HG03460 (cell line): ENCODE measurements around the gene OBSCN.

Experiments
- ATAC-seq: cut with Tn5 transposase; IDR thresholded peaks from one replicate; pipeline ENCODE4 v1.9.1; 2021; ENCODE audit not compliant: unreplicated experiment

The OBSCN gene

GRCh38 chr1:228316589-228317387 lies 108.9 kb downstream of the OBSCN start:
- no peak for ATAC-seq

DNA sequence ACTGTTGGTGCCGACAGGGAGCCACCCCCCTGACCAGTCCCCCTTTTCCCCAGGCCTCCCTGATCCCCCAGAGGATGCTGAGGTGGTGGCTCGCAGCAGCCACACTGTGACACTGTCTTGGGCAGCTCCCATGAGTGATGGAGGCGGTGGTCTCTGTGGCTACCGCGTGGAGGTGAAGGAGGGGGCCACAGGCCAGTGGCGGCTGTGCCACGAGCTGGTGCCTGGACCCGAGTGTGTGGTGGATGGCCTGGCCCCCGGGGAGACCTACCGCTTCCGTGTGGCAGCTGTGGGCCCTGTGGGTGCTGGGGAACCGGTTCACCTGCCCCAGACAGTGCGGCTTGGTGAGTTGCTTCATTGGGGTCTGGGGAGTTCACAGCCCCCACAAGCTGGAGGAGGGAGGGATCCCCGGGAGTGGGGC lies 109.6 kb downstream of the OBSCN start:
- no peak for ATAC-seq

DNA sequence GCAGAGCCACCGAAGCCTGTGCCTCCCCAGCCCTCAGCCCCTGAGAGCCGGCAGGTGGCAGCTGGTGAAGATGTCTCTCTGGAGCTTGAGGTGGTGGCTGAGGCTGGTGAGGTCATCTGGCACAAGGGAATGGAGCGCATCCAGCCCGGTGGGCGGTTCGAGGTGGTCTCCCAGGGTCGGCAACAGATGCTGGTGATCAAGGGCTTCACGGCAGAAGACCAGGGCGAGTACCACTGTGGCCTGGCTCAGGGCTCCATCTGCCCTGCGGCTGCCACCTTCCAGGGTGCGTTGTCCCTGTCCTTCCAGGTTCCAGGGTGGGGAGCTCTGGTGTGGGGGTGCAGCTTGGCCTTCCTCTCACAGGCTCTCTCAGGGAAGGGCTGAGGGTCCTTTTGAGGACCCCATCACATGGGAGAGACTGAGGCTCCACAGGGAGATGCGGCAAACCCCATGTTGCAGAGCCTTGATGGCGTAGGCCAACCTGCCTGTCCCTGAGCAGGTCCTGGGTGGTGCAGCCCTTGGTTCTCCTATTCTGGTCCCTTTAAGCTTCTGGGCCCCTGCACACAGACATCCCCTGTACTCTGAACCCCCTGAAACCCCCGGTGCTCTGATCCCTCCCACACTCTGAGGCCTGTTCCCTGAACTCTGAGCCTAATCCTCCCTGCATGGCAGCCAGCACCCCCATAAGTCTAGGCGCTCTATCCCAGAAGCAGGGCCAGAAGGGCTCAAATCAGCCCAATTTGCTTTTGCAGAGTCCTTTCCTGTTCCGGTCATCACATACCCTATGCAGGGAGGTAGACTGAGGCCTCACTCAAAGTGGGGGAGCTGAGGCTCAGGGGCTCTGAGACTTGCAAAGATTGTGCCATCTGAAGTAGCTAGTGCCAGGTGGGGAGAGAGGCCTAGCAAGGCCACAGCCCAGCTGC lies 110.3 kb downstream of the OBSCN start:
- no peak for ATAC-seq

DNA sequence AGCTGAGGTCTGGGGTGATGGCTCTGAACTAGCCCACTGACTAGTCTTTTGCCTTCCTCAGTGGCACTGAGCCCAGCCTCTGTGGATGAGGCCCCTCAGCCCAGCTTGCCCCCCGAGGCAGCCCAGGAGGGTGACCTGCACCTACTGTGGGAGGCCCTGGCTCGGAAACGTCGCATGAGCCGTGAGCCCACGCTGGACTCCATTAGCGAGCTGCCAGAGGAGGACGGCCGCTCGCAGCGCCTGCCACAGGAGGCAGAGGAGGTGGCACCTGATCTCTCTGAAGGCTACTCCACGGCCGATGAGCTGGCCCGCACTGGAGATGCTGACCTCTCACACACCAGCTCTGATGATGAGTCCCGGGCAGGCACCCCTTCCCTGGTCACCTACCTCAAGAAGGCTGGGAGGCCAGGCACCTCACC lies 111.0 kb downstream of the OBSCN start:
- ATAC-seq = no peak

GRCh38 chr1:228319352-228320088 lies 111.7 kb downstream of the OBSCN start:
- no peak for ATAC-seq

DNA sequence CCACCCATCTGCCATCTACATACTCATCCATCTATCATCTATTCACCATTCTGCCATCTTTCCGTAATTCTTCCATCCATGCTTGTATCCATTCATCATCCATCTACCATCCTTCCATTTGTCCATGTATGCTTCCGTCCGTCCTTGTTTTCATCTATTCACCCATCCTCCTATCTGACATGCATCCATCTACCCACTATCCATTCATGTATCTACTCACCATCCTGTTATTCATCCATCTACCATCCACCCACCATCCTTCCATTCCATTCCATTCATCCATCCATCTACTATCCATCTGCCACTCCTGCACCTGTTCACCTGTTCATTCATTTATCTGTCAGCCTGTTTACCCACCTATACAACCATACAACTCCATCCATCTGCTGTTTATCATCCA lies 112.5 kb downstream of the OBSCN start:
- ATAC-seq = no peak

- ATAC-seq = no peak
Observed at GRCh38 chr1:228321435-228321834, 113.6 kb downstream of the OBSCN start.

- no peak for ATAC-seq
Observed at GRCh38 chr1:228321895-228322294, 114.1 kb downstream of the OBSCN start.

DNA sequence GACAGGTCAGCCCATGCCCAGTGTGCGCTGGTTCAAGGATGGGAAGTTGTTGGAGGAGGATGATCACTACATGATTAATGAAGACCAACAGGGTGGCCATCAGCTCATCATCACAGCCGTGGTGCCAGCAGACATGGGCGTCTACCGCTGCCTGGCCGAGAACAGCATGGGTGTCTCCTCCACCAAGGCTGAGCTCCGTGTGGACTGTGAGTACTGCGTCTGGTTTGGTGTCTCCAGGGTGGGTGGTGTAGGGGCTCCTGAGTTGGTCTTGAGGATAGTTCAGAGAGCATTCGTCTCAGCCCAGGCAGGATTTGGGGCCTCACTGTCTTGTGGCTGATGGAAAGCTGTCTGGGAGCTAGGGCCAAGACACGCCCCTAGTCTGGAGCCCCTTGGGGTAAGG lies 115.6 kb downstream of the OBSCN start:
- ATAC-seq = no peak

- ATAC-seq = no peak
Observed at GRCh38 chr1:228325267-228325666, 117.4 kb downstream of the OBSCN start.

GRCh38 chr1:228329887-228330286 lies 122.0 kb downstream of the OBSCN start:
- no peak for ATAC-seq

DNA sequence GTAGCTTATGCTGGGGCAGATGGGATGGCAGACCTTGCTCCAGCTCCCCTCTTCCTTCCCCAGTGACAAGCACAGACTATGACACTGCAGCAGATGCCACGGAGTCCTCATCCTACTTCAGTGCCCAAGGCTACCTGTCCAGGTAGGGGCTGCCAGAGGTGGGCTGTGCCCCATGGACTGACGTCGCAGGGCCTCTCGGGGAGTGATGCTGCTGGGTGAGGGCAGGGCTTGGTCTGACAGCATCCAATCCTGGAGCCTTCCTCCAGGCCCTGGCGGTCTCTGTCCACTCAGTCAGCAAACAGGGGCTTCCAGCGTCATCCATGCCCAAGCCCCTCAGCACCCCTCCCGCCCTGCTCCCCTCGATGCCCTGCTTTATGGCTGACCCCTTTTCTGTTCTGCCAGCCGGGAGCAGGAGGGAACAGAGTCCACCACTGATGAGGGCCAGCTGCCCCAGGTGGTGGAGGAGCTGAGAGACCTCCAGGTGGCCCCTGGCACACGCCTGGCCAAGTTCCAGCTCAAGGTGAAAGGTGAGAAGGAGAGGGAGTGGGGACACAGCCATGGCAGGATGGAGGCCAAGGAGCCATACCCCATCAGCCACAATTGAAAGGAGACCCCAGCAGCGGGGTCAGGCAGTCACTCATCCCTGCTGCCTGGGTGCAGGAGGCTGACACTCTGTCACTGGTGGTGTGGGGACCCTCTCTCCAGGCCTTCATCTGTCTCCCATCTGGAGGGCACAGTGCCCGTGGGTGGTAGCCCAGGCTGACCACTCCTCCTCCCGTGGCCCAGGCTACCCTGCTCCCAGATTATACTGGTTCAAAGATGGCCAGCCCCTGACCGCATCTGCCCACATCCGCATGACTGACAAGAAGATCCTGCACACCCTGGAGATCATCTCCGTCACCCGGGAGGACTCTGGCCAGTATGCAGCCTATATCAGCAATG lies 125.2 kb downstream of the OBSCN start:
- ATAC-seq = no peak

- ATAC-seq = no peak
Observed at GRCh38 chr1:228333739-228334115, 125.9 kb downstream of the OBSCN start.

- no peak for ATAC-seq
Observed at GRCh38 chr1:228334226-228334935, 126.5 kb downstream of the OBSCN start.

DNA sequence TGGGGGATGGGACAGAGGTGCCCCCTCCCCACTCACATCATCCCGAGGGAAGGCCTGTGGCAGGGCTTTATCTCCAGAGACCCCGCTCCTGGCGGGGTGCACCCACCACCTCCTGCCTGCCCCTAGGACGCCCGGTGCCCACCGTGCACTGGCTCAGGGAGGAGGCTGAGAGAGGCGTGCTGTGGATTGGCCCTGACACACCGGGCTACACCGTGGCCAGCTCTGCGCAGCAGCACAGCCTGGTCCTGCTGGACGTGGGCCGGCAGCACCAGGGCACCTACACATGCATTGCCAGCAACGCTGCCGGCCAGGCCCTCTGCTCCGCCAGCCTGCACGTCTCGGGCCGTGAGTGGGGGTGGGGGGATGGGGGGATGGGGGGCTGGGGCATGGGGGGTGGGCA lies 127.1 kb downstream of the OBSCN start:
- no peak for ATAC-seq

DNA sequence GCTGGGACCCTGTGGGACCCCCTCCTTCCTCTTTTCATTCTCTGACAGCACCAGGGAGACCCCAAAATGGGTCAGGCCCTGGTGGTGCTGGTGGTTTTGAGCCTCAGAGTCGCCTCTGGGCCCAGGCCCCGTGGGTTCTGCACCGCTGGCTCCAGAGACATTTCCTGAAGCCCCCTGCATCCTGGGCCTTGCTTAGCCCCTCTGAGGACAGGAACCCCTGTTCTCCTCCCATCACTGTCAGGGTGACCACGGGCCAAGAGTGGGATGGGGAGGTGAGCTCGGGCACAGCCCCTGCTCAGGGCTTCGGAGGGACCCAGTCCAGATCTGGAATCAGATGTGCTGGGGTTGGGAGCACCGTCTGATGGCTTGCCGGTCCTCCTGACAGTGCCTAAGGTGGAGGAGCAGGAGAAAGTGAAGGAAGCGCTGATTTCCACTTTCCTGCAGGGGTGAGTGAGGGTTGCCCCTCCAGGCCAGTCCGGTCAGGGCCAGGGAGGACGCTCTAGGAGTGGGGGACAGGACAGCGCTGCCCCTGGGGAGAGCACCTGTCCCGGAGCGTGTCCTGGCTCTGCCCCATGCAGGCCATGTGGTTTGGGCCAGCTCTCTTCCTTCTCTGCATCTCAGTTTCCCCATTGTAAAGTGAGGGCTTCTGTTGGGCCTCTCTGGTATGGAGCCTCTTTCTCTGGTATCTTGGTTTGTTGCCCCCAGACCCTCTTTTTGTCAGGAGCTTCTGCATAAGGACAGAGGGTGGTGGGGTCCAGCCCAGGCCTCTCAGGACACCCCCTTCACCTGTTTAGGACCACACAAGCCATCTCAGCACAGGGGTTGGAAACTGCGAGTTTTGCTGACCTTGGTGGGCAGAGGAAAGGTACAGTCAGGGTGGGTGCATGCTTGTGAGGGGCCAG lies 127.8 kb downstream of the OBSCN start:
- ATAC-seq = no peak

DNA sequence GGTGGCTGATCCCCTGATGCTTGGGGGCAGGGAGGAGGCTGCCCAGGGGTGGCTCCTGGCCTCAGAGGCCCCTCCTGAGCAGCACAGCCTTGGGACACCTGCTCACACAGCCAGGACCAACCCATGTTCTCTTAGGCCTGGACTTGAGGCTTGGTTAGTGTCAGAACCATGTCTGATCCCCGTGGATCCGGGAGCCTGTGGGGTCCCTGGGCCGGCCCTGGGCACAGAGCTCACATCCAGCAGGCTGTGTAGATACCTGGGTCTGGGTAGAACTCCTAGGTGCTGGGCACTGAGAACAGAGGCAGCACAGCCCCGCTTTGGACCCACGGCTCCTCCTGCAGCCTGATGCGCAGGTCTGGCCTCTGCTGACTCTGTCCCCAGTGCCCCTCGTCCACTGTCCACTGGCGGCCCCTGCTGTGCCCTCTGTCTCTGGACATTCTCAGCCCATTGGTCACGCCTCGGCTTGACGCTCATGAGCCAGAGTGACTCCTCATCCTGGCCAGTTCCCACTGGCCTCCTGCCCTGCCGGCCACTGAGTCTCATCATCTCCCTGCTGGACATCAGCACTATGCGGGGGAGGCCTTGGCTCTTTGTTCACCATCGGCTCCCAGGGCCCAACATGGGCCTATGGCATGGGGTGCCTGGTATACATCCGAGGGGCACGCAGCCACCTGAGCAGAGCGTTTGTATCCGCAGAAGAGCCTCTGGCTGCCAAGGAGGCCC lies 128.6 kb downstream of the OBSCN start:
- ATAC-seq = no peak

DNA sequence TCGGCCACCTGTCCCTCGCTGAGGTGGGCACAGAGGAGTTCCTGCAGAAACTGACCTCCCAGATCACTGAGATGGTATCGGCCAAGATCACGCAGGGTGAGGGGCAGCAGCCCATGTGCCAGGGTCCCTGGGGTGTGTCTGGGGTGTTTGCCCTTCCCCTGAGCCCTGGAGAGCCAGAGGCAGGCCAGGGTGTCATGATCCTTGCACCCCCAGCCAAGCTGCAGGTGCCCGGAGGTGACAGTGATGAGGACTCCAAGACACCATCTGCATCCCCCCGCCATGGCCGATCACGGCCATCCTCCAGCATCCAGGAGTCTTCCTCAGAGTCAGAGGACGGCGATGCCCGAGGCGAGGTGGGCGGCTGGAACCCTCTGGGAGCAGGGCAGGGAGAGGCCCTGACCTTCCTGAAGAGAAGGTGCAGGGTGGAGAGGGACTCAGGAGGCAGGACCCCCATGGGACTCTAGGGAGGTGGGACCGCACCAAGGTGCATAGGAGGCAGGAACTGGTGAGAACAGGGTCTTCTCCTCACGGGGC lies 129.3 kb downstream of the OBSCN start:
- ATAC-seq = no peak
